AG04449 (cell line): Measurements from ENCODE around the gene COL12A1.

ENCODE experiments used
- CTCF ChIA-PET: fragments of 350-600 bp; formaldehyde crosslinking; extraction: SDS; loops from one replicate; lab custom pipeline; 2021; ENCODE audit warnings: antibody characterized with exemption; lab: Yijun Ruan, JAX
- POLR2A ChIA-PET: fragments of 400-600, 350-600 bp; formaldehyde crosslinking; extraction: SDS; loops from one replicate; lab custom pipeline; 2020; ENCODE audit warnings: antibody characterized with exemption, inconsistent platforms; lab: Yijun Ruan, JAX
- DNase-seq: peaks from one replicate; pipeline ENCODE4 v3.0.0-alpha.2; 2010; ENCODE audit warnings: low read depth, low spot score
- H3K4me3 ChIP-seq: 2 replicates; pipeline ENCODE4 v1.5.1; 2011; ENCODE audit warnings: low read depth, mild to moderate bottlenecking, control low read depth, low read length
- TF ChIP-seq, protein P1 (sequence below): IDR thresholded peaks from one replicate; pipeline ENCODE4 v1.5.1; 2011; ENCODE audit warnings: mild to moderate bottlenecking, moderate library complexity, low read length, control low read depth, inconsistent platforms; ENCODE audit not compliant: insufficient read depth; ENCODE audit errors: missing control alignments

COL12A1 gene

DNA sequence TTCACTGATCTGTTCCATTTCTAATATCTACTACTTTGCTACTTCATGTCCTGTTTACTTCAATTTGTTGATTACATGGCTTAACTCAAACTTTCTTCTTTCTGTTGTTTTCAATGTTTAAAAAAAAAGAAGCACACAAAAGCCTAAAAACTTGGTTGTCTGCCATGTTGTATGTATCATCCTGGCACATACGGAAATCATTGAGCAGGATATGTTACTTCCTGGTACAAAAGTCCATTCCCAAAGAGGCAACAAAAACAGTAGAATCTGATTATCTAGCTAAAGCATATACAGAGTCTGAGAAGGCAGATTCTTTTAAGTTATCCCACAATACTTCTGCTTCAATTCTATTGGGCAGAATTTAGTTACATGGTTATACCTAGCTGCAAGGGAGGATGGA lies 14.5 kb upstream of the COL12A1 start:
- TF ChIP-seq, protein P1, sequence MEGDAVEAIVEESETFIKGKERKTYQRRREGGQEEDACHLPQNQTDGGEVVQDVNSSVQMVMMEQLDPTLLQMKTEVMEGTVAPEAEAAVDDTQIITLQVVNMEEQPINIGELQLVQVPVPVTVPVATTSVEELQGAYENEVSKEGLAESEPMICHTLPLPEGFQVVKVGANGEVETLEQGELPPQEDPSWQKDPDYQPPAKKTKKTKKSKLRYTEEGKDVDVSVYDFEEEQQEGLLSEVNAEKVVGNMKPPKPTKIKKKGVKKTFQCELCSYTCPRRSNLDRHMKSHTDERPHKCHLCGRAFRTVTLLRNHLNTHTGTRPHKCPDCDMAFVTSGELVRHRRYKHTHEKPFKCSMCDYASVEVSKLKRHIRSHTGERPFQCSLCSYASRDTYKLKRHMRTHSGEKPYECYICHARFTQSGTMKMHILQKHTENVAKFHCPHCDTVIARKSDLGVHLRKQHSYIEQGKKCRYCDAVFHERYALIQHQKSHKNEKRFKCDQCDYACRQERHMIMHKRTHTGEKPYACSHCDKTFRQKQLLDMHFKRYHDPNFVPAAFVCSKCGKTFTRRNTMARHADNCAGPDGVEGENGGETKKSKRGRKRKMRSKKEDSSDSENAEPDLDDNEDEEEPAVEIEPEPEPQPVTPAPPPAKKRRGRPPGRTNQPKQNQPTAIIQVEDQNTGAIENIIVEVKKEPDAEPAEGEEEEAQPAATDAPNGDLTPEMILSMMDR, result no peak
- CTCF ChIA-PET, result interaction anchor here (0.6 to 6.2 kb wide), 4 partner anchors 11 to 1129 kb away, joined by 3 to 80 read pairs (median 4); no protein-coding TSS in a partner anchor
- POLR2A ChIA-PET, result no interaction called here
- no peak for DNase-seq
- H3K4me3 ChIP-seq, result no peak overlapping the region

DNA sequence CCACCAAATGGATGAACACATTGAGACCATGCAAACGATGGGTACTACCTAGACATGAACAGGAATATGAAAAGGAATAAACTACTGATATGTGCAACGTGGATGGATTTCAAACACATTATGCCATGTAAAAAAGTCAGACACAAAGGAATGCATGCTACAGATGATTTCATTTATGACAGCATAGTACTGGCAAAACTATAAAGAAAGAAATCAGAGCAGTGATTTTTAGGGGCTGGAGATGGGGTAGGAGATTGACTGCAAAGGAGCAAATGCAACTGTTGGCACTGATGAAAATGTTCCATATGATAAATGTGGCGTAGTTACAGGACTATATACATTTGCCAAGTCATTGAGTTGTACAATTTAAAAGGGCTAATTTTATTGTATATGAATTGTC lies 13.4 kb upstream of the COL12A1 start:
- DNase-seq, result no peak
- TF ChIP-seq, protein P1, result no peak
- ChIA-PET POLR2A (no interaction called here), CTCF (interaction anchor here (0.6 to 6.2 kb wide), 4 partner anchors 10 to 1127 kb away, joined by 3 to 80 read pairs (median 4); no protein-coding TSS in a partner anchor)
- H3K4me3 ChIP-seq, result no peak overlapping the region

DNA sequence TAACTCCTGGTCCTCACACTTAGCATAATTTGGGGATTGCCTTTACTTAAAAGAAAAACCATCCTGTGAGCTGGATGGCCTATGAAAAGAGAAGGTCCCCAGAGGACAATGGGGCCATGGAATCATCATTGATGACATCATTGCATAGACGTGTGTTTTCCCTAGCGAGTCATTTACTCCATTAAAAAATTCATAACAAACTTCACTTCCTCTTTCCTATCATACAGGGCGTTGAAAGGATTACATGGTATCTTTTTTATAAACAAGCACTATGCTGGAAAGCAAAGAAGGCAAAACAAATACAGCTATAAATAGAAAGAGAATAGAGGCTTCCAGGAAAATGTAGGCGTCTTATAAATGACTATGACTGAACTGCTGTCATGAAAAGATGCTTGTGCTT lies 11.3 kb upstream of the COL12A1 start:
- H3K4me3 ChIP-seq, result no peak overlapping the region
- DNase-seq, result no peak
- CTCF ChIA-PET, result interaction anchor here (1.1 to 6.2 kb wide), 4 partner anchors 8 to 306 kb away, joined by 4 to 80 read pairs (median 6); no protein-coding TSS in a partner anchor
- TF ChIP-seq, protein P1, result no peak
- POLR2A ChIA-PET, result interaction anchor here (0.6 kb wide), 1 partner anchor 114 kb away, joined by 3 read pairs; no protein-coding TSS in a partner anchor

DNA sequence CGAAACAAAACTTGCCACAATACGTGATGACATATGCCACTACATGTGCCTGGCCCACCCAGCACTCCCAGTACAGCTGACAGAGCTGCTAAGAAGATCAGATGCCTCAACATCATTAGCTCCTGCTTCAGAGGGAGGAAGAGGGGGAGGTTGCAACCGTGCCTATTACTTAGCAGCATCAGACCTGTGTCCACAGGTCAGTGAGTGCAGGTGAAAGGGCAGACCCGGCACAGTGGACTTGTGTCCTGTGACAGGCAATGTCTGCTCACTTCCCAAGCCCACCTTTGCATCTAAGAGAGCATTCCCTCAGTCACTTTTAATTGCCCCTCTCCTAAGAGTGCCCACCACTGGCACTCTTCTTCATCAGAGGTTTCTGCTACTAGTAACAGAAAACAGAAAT lies 9.4 kb upstream of the COL12A1 start:
- H3K4me3 ChIP-seq, result no peak overlapping the region
- TF ChIP-seq, protein P1, result no peak
- CTCF ChIA-PET, result interaction anchor here (1.0 to 1.2 kb wide), 3 partner anchors 11 to 1482 kb away, joined by 3 read pairs; no protein-coding TSS in a partner anchor
- no peak for DNase-seq
- POLR2A ChIA-PET, result no interaction called here

DNA sequence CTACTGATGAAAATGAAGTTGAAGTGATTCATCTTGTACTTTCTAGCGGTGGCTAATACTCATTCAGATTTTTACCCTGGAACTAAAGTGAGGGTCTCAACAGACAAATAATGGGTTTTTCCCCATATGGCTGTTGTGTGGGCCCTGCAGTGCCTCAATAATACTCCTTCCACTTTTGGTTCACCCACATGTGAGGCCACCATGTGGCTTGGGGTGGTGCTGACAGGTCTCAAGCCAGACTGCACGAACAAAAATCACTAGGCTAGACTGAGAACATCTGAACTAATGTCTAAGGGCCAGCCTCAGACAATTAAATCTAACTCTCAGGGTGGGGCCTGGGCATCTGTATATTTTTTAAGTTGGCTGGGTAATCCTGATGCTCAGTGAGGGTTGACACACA lies 7.9 kb upstream of the COL12A1 start:
- ChIA-PET CTCF (interaction anchor here (0.6 to 1.2 kb wide), 5 partner anchors 13 to 1773 kb away, joined by 3 to 8 read pairs (median 3); no protein-coding TSS in a partner anchor), POLR2A (no interaction called here)
- no peak overlapping the region for H3K4me3 ChIP-seq
- TF ChIP-seq, protein P1, result no peak
- DNase-seq, result no peak

DNA sequence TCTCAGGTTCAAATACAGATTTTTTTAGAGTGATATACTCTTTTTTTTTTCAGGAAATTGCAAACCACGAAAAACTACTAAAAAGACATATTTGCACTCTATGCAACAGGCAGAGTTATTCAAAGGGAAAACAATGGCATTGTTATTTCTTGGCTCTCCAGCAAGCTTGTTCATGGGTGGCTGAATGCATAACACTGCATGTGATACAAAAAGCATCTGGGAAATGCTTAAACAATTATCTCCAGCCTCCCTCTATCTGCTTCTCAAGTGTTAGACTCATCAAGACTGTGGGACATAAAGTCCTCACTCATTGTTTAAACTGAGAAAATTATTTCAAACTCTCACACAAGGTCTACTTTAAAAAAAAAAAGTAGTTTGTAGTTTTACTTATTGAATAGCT lies 7.3 kb upstream of the COL12A1 start:
- DNase-seq, result no peak
- CTCF ChIA-PET, result interaction anchor here (0.6 to 1.2 kb wide), 5 partner anchors 14 to 1772 kb away, joined by 3 to 8 read pairs (median 3); no protein-coding TSS in a partner anchor
- POLR2A ChIA-PET, result no interaction called here

More for the DNA sequence above, 7.3 kb upstream of the COL12A1 start:
- H3K4me3 ChIP-seq, result no peak overlapping the region
- TF ChIP-seq, protein P1, result no peak
